Measurements from ENCODE around the gene PKD1L1. TPM values are rescaled to one million over a fixed set of nuclear protein-coding genes. Genes with fewer than 3 reads are reported as not detected.
"Not testable (repeated sequence)": the region's sequence is repeated elsewhere in the genome, so short reads cannot be mapped to it uniquely, and the experiment has no call there.

Gene PKD1L1
- total RNA-seq, 1 donor from 2014 or later = 0.19 TPM

GRCh38 chr7:47794016-47794415, 154.2 kb downstream of the PKD1L1 start:
- H3K27me3 Mint-ChIP-seq (ENCODE audit: low read depth) = no peaks in the 10 kb centered on the region
- H3K27ac Mint-ChIP-seq (ENCODE audit: unreplicated experiment) = no peak overlapping the region
- H3K9me3 Mint-ChIP-seq = no peaks in the 10 kb centered on the region
- DNase-seq (ENCODE audit: low read depth, low spot score) = no peak
- H3K4me3 Mint-ChIP-seq = no peak overlapping the region
- H3K36me3 Mint-ChIP-seq (ENCODE audit: low read depth) = no peaks in the 10 kb centered on the region
- H3K4me1 Mint-ChIP-seq = peaks cover 3% of the 10 kb centered on the region
- TF ChIP-seq CTCF (conservative IDR thresholded peaks at IDR 0.05) = no peak

- not testable (repeated sequence) for H3K27ac Mint-ChIP-seq (ENCODE audit: unreplicated experiment); H3K4me3 Mint-ChIP-seq; DNase-seq (ENCODE audit: low read depth, low spot score); H3K4me1 Mint-ChIP-seq; H3K9me3 Mint-ChIP-seq; H3K27me3 Mint-ChIP-seq (ENCODE audit: low read depth); H3K36me3 Mint-ChIP-seq (ENCODE audit: low read depth)
These were observed 155.1 kb downstream of the PKD1L1 start for GRCh38 chr7:47793186-47793585.

GRCh38 chr7:47792521-47793121, 155.6 kb downstream of the PKD1L1 start:
- Mint-ChIP-seq H3K27ac (ENCODE audit: unreplicated experiment) (no peak overlapping the region), H3K36me3 (ENCODE audit: low read depth) (no peaks in the 10 kb centered on the region), H3K27me3 (ENCODE audit: low read depth) (no peaks in the 10 kb centered on the region), H3K4me1 (peaks cover 4% of the 10 kb centered on the region), H3K4me3 (no peak overlapping the region), H3K9me3 (no peaks in the 10 kb centered on the region)
- peak; percentile 50 for TF ChIP-seq CTCF (conservative IDR thresholded peaks at IDR 0.05)
- DNase-seq (ENCODE audit: low read depth, low spot score) = no peak

- no peaks in the 10 kb centered on the region for H3K9me3 Mint-ChIP-seq
- H3K27ac Mint-ChIP-seq (ENCODE audit: unreplicated experiment) = no peak overlapping the region
- no peaks in the 10 kb centered on the region for H3K36me3 Mint-ChIP-seq (ENCODE audit: low read depth)
- peaks cover 12% of the 10 kb centered on the region for H3K4me1 Mint-ChIP-seq
- no peak for DNase-seq (ENCODE audit: low read depth, low spot score)
- no peak overlapping the region for H3K4me3 Mint-ChIP-seq
- H3K27me3 Mint-ChIP-seq (ENCODE audit: low read depth) = no peaks in the 10 kb centered on the region
- no peak for TF ChIP-seq CTCF (conservative IDR thresholded peaks at IDR 0.05)
These were observed 156.6 kb downstream of the PKD1L1 start for GRCh38 chr7:47791682-47792081.

GRCh38 chr7:47788083-47788482, 160.2 kb downstream of the PKD1L1 start:
- Mint-ChIP-seq H3K36me3 (ENCODE audit: low read depth) (no peaks in the 10 kb centered on the region), H3K27me3 (ENCODE audit: low read depth) (no peaks in the 10 kb centered on the region), H3K4me1 (peaks cover 34% of the 10 kb centered on the region), H3K27ac (ENCODE audit: unreplicated experiment) (no peak overlapping the region), H3K4me3 (no peak overlapping the region), H3K9me3 (peaks cover 2% of the 10 kb centered on the region)
- no peak for TF ChIP-seq CTCF (conservative IDR thresholded peaks at IDR 0.05)
- no peak for DNase-seq (ENCODE audit: low read depth, low spot score)

- H3K27ac Mint-ChIP-seq (ENCODE audit: unreplicated experiment) = peak overlapping the region; percentile 82
- no peaks in the 10 kb centered on the region for H3K27me3 Mint-ChIP-seq (ENCODE audit: low read depth)
- DNase-seq (ENCODE audit: low read depth, low spot score) = no peak
- peaks cover 34% of the 10 kb centered on the region for H3K4me1 Mint-ChIP-seq
- peaks cover 2% of the 10 kb centered on the region for H3K9me3 Mint-ChIP-seq
- H3K4me3 Mint-ChIP-seq = no peak overlapping the region
- TF ChIP-seq CTCF (conservative IDR thresholded peaks at IDR 0.05) = no peak
- no peaks in the 10 kb centered on the region for H3K36me3 Mint-ChIP-seq (ENCODE audit: low read depth)
These were observed 160.8 kb downstream of the PKD1L1 start for GRCh38 chr7:47787249-47788069.

Measured in neural crest cell (in vitro differentiated cells).